Calu3 (cell line): ENCODE data around the gene SCUBE2. TPM values are rescaled to one million over a fixed set of nuclear protein-coding genes. Genes with fewer than 3 reads are reported as not detected.
A peak's percentile ranks its signal among the peaks of the same experiment; 100 is the strongest.

Experiments
- BruUV-seq: library from RNA; stranded (reverse); fragments of 400-500 nt; replicated peaks from 2 replicates; lab custom pipeline; 2021; lab: Mats Ljungman, UMichigan
- CTCF ChIA-PET: fragments of 300-600 bp; sonication (Branson Sonifier 250); formaldehyde crosslinking; loops from one replicate; lab custom pipeline; 2022; ENCODE audit warnings: antibody characterized with exemption; lab: Charles Lee
- DNase-seq: peaks from one replicate; pipeline ENCODE4 v3.0.0; 2022
- H3K27ac Mint-ChIP-seq: one replicate; pipeline ENCODE4 v1.8.0; 2022; ENCODE audit warnings: mixed read lengths; ENCODE audit not compliant: unreplicated experiment
- H3K27me3 Mint-ChIP-seq: one replicate; pipeline ENCODE4 v1.8.0; 2022; ENCODE audit warnings: mixed read lengths; ENCODE audit not compliant: unreplicated experiment
- H3K36me3 Mint-ChIP-seq: one replicate; pipeline ENCODE4 v1.8.0; 2022; ENCODE audit warnings: mild to moderate bottlenecking, moderate library complexity, mixed read lengths; ENCODE audit not compliant: insufficient read depth, unreplicated experiment
- H3K4me1 Mint-ChIP-seq: one replicate; pipeline ENCODE4 v1.8.0; 2022; ENCODE audit warnings: mild to moderate bottlenecking, low read depth, mixed read lengths; ENCODE audit not compliant: unreplicated experiment
- H3K4me3 Mint-ChIP-seq: one replicate; pipeline ENCODE4 v1.8.0; 2022; ENCODE audit warnings: mild to moderate bottlenecking, low read depth, moderate library complexity, mixed read lengths; ENCODE audit not compliant: unreplicated experiment
- H3K9me3 Mint-ChIP-seq: one replicate; pipeline ENCODE4 v1.8.0; 2022; ENCODE audit warnings: low read depth, mixed read lengths; ENCODE audit not compliant: unreplicated experiment
- intact Hi-C: fragments of 100-400 bp; cut with micrococcal nuclease; formaldehyde crosslinking; loops from one replicate; pipeline ENCODE4 v1.10.0; 2022; ENCODE audit not compliant: unreplicated experiment
- total RNA-seq: library from RNA; stranded (reverse); gene quantifications from 2 replicates; pipeline ENCODE4 v1.2.3, GENCODE V29; 2022
- TF ChIP-seq, protein P1 (sequence below): fragments of 200-600 bp; IDR thresholded peaks from one replicate; pipeline ENCODE4 v1.8.0; 2022; ENCODE audit warnings: antibody characterized with exemption; ENCODE audit not compliant: unreplicated experiment

SCUBE2 gene
- total RNA-seq, 1 experiment from 2014 or later: not detected

DNA sequence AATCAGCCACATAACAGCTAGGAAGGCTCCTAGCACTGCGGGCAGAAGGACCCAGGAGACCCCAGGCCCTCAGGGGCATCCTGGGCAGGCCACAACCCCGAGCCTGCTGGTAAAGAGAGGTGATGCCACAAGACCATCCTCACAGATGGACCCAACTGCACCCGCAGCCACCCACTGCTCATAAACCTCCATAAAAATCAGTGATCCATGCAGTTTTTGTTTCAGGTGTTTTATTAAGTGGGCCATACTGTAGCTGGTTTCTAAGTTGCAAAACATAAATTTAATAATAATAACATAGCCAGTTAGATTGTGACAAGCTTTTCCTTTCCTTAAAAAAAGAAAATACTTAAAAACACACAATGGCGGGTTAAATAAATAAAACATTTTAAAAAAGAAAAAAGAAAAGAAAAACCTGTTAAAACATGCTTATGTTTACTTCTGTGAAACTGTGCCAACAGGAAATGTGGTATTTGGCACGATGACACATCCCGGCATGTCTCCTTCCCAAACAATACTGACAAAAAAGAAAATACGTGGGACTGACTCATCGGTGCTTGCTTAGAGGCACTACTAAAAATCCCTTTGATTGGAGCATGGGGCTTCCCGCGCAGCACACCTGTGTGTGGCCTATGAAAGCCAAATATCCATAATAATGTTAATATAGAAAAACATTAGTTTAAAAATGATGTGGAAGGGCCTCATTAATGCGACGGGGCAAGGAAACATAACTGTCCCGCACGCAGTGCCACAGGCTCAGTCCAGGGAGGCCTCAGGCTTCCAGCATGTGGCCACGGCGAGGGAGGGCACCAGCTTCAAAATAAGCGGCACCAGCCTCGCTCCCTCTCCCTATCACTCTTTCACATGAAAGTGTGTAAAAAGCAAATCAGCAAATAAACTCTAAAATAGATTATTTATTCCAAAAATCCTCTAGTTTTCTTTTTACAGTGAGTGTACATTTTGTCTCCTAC lies 47.5 kb upstream of the SCUBE2 start:
- BruUV-seq: no TSS peak

GRCh38 chr11:9138133-9138453 lies 46.7 kb upstream of the SCUBE2 start:
- H3K4me1 Mint-ChIP-seq: peaks cover 34% of the 10 kb centered on the region
- intact Hi-C loops: no loop called here
- H3K27ac Mint-ChIP-seq: peak overlapping the region; percentile 8
- no peak for DNase-seq
- TF ChIP-seq, protein P1, sequence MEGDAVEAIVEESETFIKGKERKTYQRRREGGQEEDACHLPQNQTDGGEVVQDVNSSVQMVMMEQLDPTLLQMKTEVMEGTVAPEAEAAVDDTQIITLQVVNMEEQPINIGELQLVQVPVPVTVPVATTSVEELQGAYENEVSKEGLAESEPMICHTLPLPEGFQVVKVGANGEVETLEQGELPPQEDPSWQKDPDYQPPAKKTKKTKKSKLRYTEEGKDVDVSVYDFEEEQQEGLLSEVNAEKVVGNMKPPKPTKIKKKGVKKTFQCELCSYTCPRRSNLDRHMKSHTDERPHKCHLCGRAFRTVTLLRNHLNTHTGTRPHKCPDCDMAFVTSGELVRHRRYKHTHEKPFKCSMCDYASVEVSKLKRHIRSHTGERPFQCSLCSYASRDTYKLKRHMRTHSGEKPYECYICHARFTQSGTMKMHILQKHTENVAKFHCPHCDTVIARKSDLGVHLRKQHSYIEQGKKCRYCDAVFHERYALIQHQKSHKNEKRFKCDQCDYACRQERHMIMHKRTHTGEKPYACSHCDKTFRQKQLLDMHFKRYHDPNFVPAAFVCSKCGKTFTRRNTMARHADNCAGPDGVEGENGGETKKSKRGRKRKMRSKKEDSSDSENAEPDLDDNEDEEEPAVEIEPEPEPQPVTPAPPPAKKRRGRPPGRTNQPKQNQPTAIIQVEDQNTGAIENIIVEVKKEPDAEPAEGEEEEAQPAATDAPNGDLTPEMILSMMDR: no peak
- H3K4me3 Mint-ChIP-seq: no peak overlapping the region
- H3K9me3 Mint-ChIP-seq: no peaks in the 10 kb centered on the region
- H3K27me3 Mint-ChIP-seq: no peaks in the 10 kb centered on the region
- no TSS peak for BruUV-seq
- CTCF ChIA-PET: interaction anchor here (0.6 to 2.2 kb wide), 13 partner anchors 9 to 223 kb away, joined by 3 to 62 read pairs (median 4); partner anchors contain the start of gene TMEM9B
- peaks cover 9% of the 10 kb centered on the region for H3K36me3 Mint-ChIP-seq

More for the DNA sequence above, 47.5 kb upstream of the SCUBE2 start:
- intact Hi-C loops: no loop called here
- H3K27ac Mint-ChIP-seq: no peak overlapping the region
- H3K9me3 Mint-ChIP-seq: no peaks in the 10 kb centered on the region
- no peaks in the 10 kb centered on the region for H3K27me3 Mint-ChIP-seq
- H3K4me1 Mint-ChIP-seq: peaks cover 34% of the 10 kb centered on the region
- H3K4me3 Mint-ChIP-seq: no peak overlapping the region
- CTCF ChIA-PET: interaction anchor here (0.8 to 2.2 kb wide), 4 partner anchors 12 to 124 kb away, joined by 3 to 62 read pairs (median 3); no protein-coding TSS in a partner anchor
- TF ChIP-seq, protein P1: no peak
- peaks cover 9% of the 10 kb centered on the region for H3K36me3 Mint-ChIP-seq
- peak; percentile 63 for DNase-seq

- Mint-ChIP-seq H3K36me3 (peaks cover 9% of the 10 kb centered on the region), H3K27me3 (no peaks in the 10 kb centered on the region), H3K4me3 (no peak overlapping the region), H3K4me1 (peaks cover 34% of the 10 kb centered on the region), H3K27ac (peak overlapping the region; percentile 8), H3K9me3 (no peaks in the 10 kb centered on the region)
- peak; percentile 81 for DNase-seq
- TF ChIP-seq, protein P1: peak; percentile 75
- CTCF ChIA-PET: interaction anchor here (0.6 to 2.2 kb wide), 14 partner anchors 8 to 222 kb away, joined by 3 to 62 read pairs (median 4); partner anchors contain the start of gene TMEM9B
- intact Hi-C loops: loop anchor here (1.0 kb wide), 1 partner anchor 122 kb away; no protein-coding TSS in a partner anchor
- BruUV-seq: no TSS peak
These were observed 46.1 kb upstream of the SCUBE2 start for GRCh38 chr11:9137293-9138132.

GRCh38 chr11:9136741-9137140 lies 45.3 kb upstream of the SCUBE2 start:
- intact Hi-C loops: loop anchor here (1.0 kb wide), 1 partner anchor 121 kb away; no protein-coding TSS in a partner anchor
- TF ChIP-seq, protein P1: no peak
- Mint-ChIP-seq H3K4me1 (peaks cover 34% of the 10 kb centered on the region), H3K9me3 (no peaks in the 10 kb centered on the region), H3K4me3 (no peak overlapping the region), H3K27me3 (no peaks in the 10 kb centered on the region), H3K36me3 (peaks cover 9% of the 10 kb centered on the region), H3K27ac (no peak overlapping the region)
- BruUV-seq: no TSS peak
- CTCF ChIA-PET: no interaction called here
- DNase-seq: no peak
